ENCODE measurements around the gene FAM234A. TPM values are rescaled to one million over a fixed set of nuclear protein-coding genes. Genes with fewer than 3 reads are reported as not detected.
A peak's percentile ranks its signal among the peaks of the same experiment; 100 is the strongest.

FAM234A gene
- total RNA-seq, 2 donors from 2014 or later = 51.7 to 141 TPM

DNA sequence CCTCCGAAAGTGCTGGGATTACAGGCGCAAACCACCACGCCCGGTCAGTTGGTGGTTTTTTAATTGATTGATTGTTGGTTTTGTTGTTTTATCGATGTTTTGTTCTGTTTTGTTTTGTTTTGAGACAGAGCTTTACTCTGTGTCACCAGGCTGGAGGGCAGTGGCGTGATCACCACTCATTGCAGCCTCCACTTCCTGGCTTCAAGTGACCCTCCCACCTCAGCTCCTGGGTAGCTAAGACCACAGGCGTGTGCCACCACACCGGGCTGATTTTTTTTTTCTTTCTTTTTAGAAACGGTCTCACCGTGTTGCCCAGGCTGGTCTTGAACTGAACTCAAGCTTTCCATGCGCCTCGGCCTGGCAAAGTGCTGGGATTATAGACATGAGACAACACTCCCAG, 12.4 kb downstream of the FAM234A start:
- ATAC-seq (ENCODE audit: insufficient number of reproducible peaks, low FRiP score, low read depth) (no peak), DNase-seq (ENCODE audit: low spot score) (no peak)
- Histone ChIP-seq H3K36me3 (peaks cover 10% of the 10 kb centered on the region), H3K27ac (no peak overlapping the region), H3K4me1 (ENCODE audit: control insufficient read depth in 1 of 2, low read depth in 2 of 2) (no peaks in the 10 kb centered on the region), H3K9me3 (no peaks in the 10 kb centered on the region), H3K27me3 (replicated peaks; ENCODE audit: insufficient read depth) (no peaks in the 10 kb centered on the region), H3K4me3 (no peak overlapping the region)
- TF ChIP-seq, protein P1, sequence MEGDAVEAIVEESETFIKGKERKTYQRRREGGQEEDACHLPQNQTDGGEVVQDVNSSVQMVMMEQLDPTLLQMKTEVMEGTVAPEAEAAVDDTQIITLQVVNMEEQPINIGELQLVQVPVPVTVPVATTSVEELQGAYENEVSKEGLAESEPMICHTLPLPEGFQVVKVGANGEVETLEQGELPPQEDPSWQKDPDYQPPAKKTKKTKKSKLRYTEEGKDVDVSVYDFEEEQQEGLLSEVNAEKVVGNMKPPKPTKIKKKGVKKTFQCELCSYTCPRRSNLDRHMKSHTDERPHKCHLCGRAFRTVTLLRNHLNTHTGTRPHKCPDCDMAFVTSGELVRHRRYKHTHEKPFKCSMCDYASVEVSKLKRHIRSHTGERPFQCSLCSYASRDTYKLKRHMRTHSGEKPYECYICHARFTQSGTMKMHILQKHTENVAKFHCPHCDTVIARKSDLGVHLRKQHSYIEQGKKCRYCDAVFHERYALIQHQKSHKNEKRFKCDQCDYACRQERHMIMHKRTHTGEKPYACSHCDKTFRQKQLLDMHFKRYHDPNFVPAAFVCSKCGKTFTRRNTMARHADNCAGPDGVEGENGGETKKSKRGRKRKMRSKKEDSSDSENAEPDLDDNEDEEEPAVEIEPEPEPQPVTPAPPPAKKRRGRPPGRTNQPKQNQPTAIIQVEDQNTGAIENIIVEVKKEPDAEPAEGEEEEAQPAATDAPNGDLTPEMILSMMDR (IDR thresholded peaks at IDR 0.05) = no peak

DNA sequence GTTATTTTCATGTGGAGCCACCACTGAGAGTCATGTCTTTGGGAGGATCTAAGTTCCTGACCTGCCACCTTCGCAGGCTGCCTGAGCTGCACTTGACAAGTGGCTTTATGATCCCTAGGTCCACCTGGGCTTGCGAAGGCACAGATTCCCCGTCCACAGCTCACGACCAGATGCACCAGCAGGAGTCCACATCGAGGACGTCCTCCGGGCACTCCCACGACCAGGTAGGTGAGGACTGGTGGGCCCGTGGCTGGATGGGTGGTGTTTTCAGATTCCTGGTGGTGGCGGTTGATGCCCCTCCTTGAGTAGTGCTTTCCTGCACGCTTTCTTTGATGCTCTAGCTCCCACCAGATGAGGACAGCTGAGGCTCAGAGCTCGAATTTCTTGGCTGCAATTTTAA, 14.8 kb downstream of the FAM234A start:
- H3K36me3 ChIP-seq = peaks cover 14% of the 10 kb centered on the region
- DNase-seq (ENCODE audit: low spot score) (no peak), ATAC-seq (ENCODE audit: insufficient number of reproducible peaks, low FRiP score, low read depth) (no peak)
- no peaks in the 10 kb centered on the region for H3K27me3 ChIP-seq (replicated peaks; ENCODE audit: insufficient read depth)
- H3K4me1 ChIP-seq (ENCODE audit: control insufficient read depth in 1 of 2, low read depth in 2 of 2) = no peaks in the 10 kb centered on the region
- H3K27ac ChIP-seq = no peak overlapping the region
- H3K4me3 ChIP-seq = no peak overlapping the region
- H3K9me3 ChIP-seq = no peaks in the 10 kb centered on the region
- TF ChIP-seq, protein P1 (IDR thresholded peaks at IDR 0.05) = no peak

DNA sequence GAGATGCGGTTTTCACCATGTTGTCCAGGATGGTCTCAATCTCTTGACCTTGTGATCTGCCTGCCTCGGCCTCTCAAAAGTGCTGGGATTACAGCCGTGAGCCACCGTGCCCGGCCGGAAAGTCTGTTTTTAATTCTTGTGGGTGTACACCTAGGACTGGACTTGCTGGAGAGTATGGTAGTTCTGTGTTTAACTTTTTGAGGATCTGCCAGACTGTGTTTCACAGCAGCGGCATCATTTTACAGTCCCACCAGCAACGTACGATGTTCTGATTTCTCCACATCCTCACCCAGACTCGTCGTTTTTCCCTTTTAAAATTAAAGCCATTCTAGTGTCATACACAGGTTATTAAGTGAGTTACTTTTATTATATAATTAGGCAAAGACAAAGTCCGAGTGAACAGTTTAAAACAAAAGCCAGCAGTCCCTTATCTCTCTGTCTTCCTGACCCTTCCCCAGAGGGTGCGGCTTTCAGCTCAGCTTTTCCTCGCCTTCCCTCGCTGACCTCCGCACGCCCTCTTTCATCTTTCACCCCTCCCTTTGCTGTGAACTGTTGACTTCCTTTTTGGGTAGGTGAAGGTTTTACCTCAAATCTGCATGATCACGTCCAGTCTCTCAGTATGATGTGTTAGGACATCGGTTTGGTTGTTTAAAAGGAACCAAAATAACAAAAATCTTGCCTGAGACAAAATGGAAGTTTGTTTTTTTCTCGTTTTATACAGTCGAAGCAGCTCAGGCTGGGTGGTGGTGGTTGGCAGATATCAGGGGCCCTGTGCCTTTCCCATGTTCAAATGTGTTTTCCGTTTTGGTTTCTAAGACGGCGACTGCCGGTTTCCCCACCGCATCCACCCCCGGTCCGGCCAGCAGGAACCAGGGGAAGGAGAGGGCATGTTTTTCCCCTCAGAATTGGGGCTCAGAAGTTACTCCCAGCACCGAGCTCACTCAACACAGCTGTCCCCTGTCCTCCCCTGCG, 18.0 kb downstream of the FAM234A start:
- H3K4me1 ChIP-seq (ENCODE audit: control insufficient read depth in 1 of 2, low read depth in 2 of 2) = no peaks in the 10 kb centered on the region
- DNase-seq (ENCODE audit: low spot score) = no peak
- H3K4me3 ChIP-seq = peak overlapping the region; percentile 8
- no peaks in the 10 kb centered on the region for H3K9me3 ChIP-seq
- peaks cover 17% of the 10 kb centered on the region for H3K36me3 ChIP-seq
- ATAC-seq (ENCODE audit: insufficient number of reproducible peaks, low FRiP score, low read depth) = no peak
- H3K27ac ChIP-seq = no peak overlapping the region
- TF ChIP-seq, protein P1 (IDR thresholded peaks at IDR 0.05) = no peak
- H3K27me3 ChIP-seq (replicated peaks; ENCODE audit: insufficient read depth) = no peaks in the 10 kb centered on the region

DNA sequence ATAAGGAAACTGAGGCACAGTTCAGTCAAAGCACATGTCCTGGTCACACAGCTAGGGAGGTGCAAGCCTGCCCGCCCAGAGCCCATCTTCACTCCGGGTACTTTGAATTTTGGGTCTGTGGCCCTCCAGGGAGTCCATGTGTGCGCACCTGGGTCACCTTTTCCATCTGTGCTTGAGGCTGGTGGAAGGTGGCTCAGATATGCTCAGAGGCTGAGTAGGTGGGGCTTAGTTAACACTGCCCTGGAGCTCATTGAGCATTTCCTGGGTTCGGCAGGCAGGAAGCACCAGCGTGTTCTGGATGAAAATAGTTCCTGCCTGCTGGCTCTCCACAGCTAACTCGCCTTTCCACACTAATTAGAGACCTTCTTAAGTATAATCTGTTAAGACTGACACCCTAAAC, 19.2 kb downstream of the FAM234A start:
- Histone ChIP-seq H3K27me3 (replicated peaks; ENCODE audit: insufficient read depth) (no peaks in the 10 kb centered on the region), H3K9me3 (no peaks in the 10 kb centered on the region), H3K27ac (no peak overlapping the region), H3K36me3 (peaks cover 17% of the 10 kb centered on the region), H3K4me1 (ENCODE audit: control insufficient read depth in 1 of 2, low read depth in 2 of 2) (no peaks in the 10 kb centered on the region), H3K4me3 (no peak overlapping the region)
- DNase-seq (ENCODE audit: low spot score) (no peak), ATAC-seq (ENCODE audit: insufficient number of reproducible peaks, low FRiP score, low read depth) (no peak)
- TF ChIP-seq, protein P1 (IDR thresholded peaks at IDR 0.05) = no peak

DNA sequence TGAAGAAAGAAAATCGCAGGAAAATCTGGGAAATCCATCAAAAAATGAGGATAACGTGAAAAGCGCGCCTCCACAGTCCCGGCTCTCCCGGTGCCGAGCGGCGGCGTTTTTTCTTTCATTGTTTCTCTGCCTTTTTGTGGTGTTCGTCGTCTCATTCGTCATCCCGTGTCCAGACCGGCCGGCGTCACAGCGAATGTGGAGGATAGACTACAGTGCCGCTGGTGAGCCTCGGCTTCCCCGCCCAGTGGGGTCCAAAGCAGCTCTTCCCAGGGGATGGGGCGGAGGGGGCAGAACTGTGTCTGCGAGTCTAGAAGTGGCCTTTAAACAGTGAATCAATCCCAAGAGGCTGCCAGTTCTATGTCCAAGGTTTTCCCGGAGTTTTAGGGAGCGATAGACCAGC, 19.8 kb downstream of the FAM234A start:
- Histone ChIP-seq H3K27me3 (replicated peaks; ENCODE audit: insufficient read depth) (no peaks in the 10 kb centered on the region), H3K9me3 (no peaks in the 10 kb centered on the region), H3K4me1 (ENCODE audit: control insufficient read depth in 1 of 2, low read depth in 2 of 2) (no peaks in the 10 kb centered on the region), H3K4me3 (no peak overlapping the region), H3K36me3 (peaks cover 23% of the 10 kb centered on the region), H3K27ac (no peak overlapping the region)
- ATAC-seq (ENCODE audit: insufficient number of reproducible peaks, low FRiP score, low read depth) (no peak), DNase-seq (ENCODE audit: low spot score) (no peak)
- TF ChIP-seq, protein P1 (IDR thresholded peaks at IDR 0.05) = no peak

Data from thoracic aorta (tissue), 2 donors.